WTC11 (cell line): ENCODE data around the gene CA5B. TPM values are rescaled to one million over a fixed set of nuclear protein-coding genes. Genes with fewer than 3 reads are reported as not detected.

Experiments
- ATAC-seq: fragments of 200-7000 bp; cut with Tn5 transposase; 2 replicates; pipeline ENCODE4 v1.10.0; 2021; ENCODE audit warnings: mild to moderate bottlenecking, moderate library complexity
- CTCF ChIA-PET: fragments of 300-600 bp; sonication (Branson Sonifier 250); formaldehyde crosslinking; loops from one replicate; lab custom pipeline; 2021; ENCODE audit warnings: antibody characterized with exemption; lab: Charles Lee
- POLR2A ChIA-PET: fragments of 350-600 bp; sonication (Branson Sonifier 250); formaldehyde crosslinking; loops from one replicate; lab custom pipeline; 2021; ENCODE audit warnings: antibody characterized with exemption; lab: Charles Lee
- DNase-seq: peaks from one replicate; pipeline ENCODE4 v3.0.0; 2021; ENCODE audit warnings: low spot score
- H3K27ac Mint-ChIP-seq: 2 replicates; pipeline ENCODE4 v1.8.0; 2021; ENCODE audit warnings: mixed read lengths
- H3K27me3 Mint-ChIP-seq: 2 replicates; pipeline ENCODE4 v1.8.0; 2021; ENCODE audit warnings: low read depth, mild to moderate bottlenecking, moderate library complexity, mixed read lengths
- H3K36me3 Mint-ChIP-seq: 2 replicates; pipeline ENCODE4 v1.8.0; 2021; ENCODE audit warnings: mixed read lengths
- H3K4me1 Mint-ChIP-seq: 2 replicates; pipeline ENCODE4 v1.8.0; 2022; ENCODE audit warnings: mixed read lengths
- H3K4me3 Mint-ChIP-seq: 2 replicates; pipeline ENCODE4 v1.8.0; 2021; ENCODE audit warnings: mild to moderate bottlenecking, moderate library complexity, mixed read lengths
- H3K9me3 Mint-ChIP-seq: 2 replicates; pipeline ENCODE4 v1.8.0; 2021; ENCODE audit warnings: mixed read lengths
- ATF6 ChIP-seq: sonication (generic); formaldehyde crosslinking; IDR thresholded peaks from 2 replicates; pipeline ENCODE4 v1.8.1; 2023; ENCODE audit warnings: mild to moderate bottlenecking, missing genetic modification reagents
- ESRRA ChIP-seq: sonication (generic); formaldehyde crosslinking; IDR thresholded peaks from 2 replicates; pipeline ENCODE4 v1.8.1; 2022; ENCODE audit warnings: mild to moderate bottlenecking, missing genetic modification reagents, borderline replicate concordance
- HMGXB4 ChIP-seq: sonication (generic); formaldehyde crosslinking; IDR thresholded peaks from 2 replicates; pipeline ENCODE4 v1.8.1; 2023; ENCODE audit warnings: mild to moderate bottlenecking, moderate library complexity, missing genetic modification reagents
- JAZF1 ChIP-seq: fragments of 250-450 bp; sonication (Bioruptor Pico); IDR thresholded peaks from 2 replicates; pipeline ENCODE4 v1.9.0; 2021; ENCODE audit warnings: moderate library complexity, mild to moderate bottlenecking, inconsistent platforms
- MAX ChIP-seq: sonication (generic); formaldehyde crosslinking; IDR thresholded peaks from 2 replicates; pipeline ENCODE4 v1.8.0; 2022; ENCODE audit warnings: mild to moderate bottlenecking, missing genetic modification reagents
- NFYB ChIP-seq: sonication (generic); formaldehyde crosslinking; conservative IDR thresholded peaks from 2 replicates; pipeline ENCODE4 v1.8.0; 2022; ENCODE audit warnings: low read depth, missing genetic modification reagents
- OVOL2 ChIP-seq: fragments of 250-450 bp; sonication (Bioruptor Pico); IDR thresholded peaks from 2 replicates; pipeline ENCODE4 v1.9.0; 2021; ENCODE audit warnings: mild to moderate bottlenecking, borderline replicate concordance
- RORB ChIP-seq: fragments of 250-450 bp; sonication (Bioruptor Pico); IDR thresholded peaks from 2 replicates; pipeline ENCODE4 v1.9.0; 2021; ENCODE audit warnings: mild to moderate bottlenecking
- TEAD4 ChIP-seq: sonication (generic); formaldehyde crosslinking; IDR thresholded peaks from 2 replicates; pipeline ENCODE4 v1.8.0; 2022; ENCODE audit warnings: mild to moderate bottlenecking, missing genetic modification reagents
- TP53 ChIP-seq: sonication (generic); formaldehyde crosslinking; IDR thresholded peaks from 2 replicates; pipeline ENCODE4 v1.8.1; 2023; ENCODE audit warnings: mild to moderate bottlenecking, missing genetic modification reagents
- USF2 ChIP-seq: sonication (generic); formaldehyde crosslinking; IDR thresholded peaks from 2 replicates; pipeline ENCODE4 v1.8.1; 2023; ENCODE audit warnings: mild to moderate bottlenecking, missing genetic modification reagents, moderate library complexity
- ZNF263 ChIP-seq: sonication (generic); formaldehyde crosslinking; IDR thresholded peaks from 2 replicates; pipeline ENCODE4 v1.8.1; 2022; ENCODE audit warnings: low read depth, mild to moderate bottlenecking, moderate library complexity, missing genetic modification reagents
- ZNF317 ChIP-seq: sonication (generic); formaldehyde crosslinking; IDR thresholded peaks from 2 replicates; pipeline ENCODE4 v1.8.1; 2023; ENCODE audit warnings: low read depth, mild to moderate bottlenecking, moderate library complexity, missing genetic modification reagents, borderline replicate concordance
- ZNF396 ChIP-seq: fragments of 250-450 bp; sonication (Bioruptor Pico); IDR thresholded peaks from 2 replicates; pipeline ENCODE4 v1.8.0; 2021; ENCODE audit warnings: mild to moderate bottlenecking, moderate library complexity, borderline replicate concordance
- ZNF423 ChIP-seq: fragments of 250-450 bp; sonication (Bioruptor Pico); IDR thresholded peaks from 2 replicates; pipeline ENCODE4 v2.1.2; 2022; ENCODE audit warnings: mild to moderate bottlenecking, moderate library complexity
- total RNA-seq: library from RNA; stranded (reverse); gene quantifications from 3 replicates; pipeline ENCODE4 v1.2.3, GENCODE V29; 2021
- TF ChIP-seq, protein P1 (sequence below): fragments of 250-450 bp; sonication (Bioruptor Pico); IDR thresholded peaks from 2 replicates; pipeline ENCODE4 v1.9.0; 2021; ENCODE audit warnings: moderate library complexity, mild to moderate bottlenecking, inconsistent platforms, borderline replicate concordance
- TF ChIP-seq, protein P2 (sequence below): sonication (generic); formaldehyde crosslinking; IDR thresholded peaks from 2 replicates; pipeline ENCODE4 v1.8.0; 2023; ENCODE audit warnings: mild to moderate bottlenecking, missing genetic modification reagents

Gene CA5B
- total RNA-seq, 1 experiment from 2014 or later, result 9.0 TPM

DNA sequence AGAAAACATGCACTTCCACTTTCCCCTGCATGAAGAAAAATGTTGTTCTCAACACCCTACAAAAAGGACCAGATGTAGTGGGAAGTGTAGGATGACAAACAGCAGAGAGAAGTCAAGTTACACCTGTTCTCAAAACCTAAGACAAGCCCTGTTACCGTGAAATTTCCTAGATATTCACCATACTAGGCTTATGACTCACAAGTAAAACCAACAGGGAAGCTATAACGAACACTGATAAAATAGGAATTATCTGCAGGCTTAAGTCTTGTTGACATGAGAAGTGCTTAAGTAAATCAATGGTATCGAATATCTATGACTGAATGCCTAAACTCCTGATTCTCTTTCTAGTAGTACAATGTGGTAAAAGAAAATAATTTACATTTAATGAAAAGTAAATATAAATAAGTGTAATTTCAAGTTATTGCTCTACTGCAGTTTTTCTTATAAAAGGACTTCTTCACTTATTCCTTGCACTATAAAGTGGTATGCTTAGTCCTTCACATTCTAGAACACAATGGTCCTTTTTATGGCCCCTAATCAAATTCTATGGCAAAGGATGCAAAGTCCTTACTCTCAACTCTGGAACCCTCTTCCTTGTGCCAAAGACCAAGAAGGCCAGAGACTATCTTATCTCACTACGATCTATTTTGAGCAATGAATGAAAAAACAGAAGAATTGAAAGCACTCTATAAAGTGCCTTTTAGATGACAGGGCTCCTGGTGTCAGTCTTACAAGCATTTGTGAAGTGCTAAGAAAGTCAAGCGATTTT lies 96.9 kb downstream of the CA5B start:
- Mint-ChIP-seq H3K27me3 (no peaks in the 10 kb centered on the region), H3K4me1 (peaks cover 27% of the 10 kb centered on the region), H3K36me3 (peaks cover 22% of the 10 kb centered on the region), H3K9me3 (no peaks in the 10 kb centered on the region), H3K27ac (no peak overlapping the region; the same call in 1 of the 2 replicates), H3K4me3 (no peak overlapping the region)
- ATAC-seq (no peak), DNase-seq (no peak)
- no peak for TF ChIP-seq ATF6
- TF ChIP-seq ESRRA (CRISPR knock-in tag), result no peak
- no peak for TF ChIP-seq TP53 (CRISPR knock-in tag)
- TF ChIP-seq ZNF396 (CRISPR knock-in tag), result no peak
- TF ChIP-seq, protein P1, sequence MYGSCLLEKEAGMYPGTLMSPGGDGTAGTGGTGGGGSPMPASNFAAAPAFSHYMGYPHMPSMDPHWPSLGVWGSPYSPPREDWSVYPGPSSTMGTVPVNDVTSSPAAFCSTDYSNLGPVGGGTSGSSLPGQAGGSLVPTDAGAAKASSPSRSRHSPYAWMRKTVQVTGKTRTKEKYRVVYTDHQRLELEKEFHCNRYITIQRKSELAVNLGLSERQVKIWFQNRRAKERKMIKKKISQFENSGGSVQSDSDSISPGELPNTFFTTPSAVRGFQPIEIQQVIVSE (CRISPR knock-in tag), result no peak
- no peak for TF ChIP-seq ZNF263 (CRISPR knock-in tag)
- TF ChIP-seq ZNF423 (CRISPR knock-in tag), result no peak
- no peak for TF ChIP-seq RORB
- no peak for TF ChIP-seq OVOL2 (CRISPR knock-in tag)
- no peak for TF ChIP-seq NFYB (CRISPR knock-in tag)
- TF ChIP-seq, protein P2, sequence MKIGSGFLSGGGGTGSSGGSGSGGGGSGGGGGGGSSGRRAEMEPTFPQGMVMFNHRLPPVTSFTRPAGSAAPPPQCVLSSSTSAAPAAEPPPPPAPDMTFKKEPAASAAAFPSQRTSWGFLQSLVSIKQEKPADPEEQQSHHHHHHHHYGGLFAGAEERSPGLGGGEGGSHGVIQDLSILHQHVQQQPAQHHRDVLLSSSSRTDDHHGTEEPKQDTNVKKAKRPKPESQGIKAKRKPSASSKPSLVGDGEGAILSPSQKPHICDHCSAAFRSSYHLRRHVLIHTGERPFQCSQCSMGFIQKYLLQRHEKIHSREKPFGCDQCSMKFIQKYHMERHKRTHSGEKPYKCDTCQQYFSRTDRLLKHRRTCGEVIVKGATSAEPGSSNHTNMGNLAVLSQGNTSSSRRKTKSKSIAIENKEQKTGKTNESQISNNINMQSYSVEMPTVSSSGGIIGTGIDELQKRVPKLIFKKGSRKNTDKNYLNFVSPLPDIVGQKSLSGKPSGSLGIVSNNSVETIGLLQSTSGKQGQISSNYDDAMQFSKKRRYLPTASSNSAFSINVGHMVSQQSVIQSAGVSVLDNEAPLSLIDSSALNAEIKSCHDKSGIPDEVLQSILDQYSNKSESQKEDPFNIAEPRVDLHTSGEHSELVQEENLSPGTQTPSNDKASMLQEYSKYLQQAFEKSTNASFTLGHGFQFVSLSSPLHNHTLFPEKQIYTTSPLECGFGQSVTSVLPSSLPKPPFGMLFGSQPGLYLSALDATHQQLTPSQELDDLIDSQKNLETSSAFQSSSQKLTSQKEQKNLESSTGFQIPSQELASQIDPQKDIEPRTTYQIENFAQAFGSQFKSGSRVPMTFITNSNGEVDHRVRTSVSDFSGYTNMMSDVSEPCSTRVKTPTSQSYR (CRISPR knock-in tag), result no peak
- TF ChIP-seq USF2, result no peak
- TF ChIP-seq HMGXB4 (CRISPR knock-in tag), result no peak
- TF ChIP-seq MAX (CRISPR knock-in tag), result no peak
- no peak for TF ChIP-seq ZNF317 (CRISPR knock-in tag)
- no peak for TF ChIP-seq JAZF1
- no peak for TF ChIP-seq TEAD4 (CRISPR knock-in tag)
- ChIA-PET POLR2A (interaction anchor here (1.2 kb wide), 1 partner anchor 20 kb away, joined by 4 read pairs; the partner anchor contains the start of gene AP1S2), CTCF (no interaction called here)

Other genes with a start within 250 kb of the CA5B start
- 17.1 to 21.0 TPM (median 19.9 TPM) in 3 replicates for gene PIR, start 244.9 kb upstream of the CA5B start, total RNA-seq
- gene BMX, start 237.5 kb upstream of the CA5B start, total RNA-seq, result not detected in 3 replicates
- gene ACE2, start 137.3 kb upstream of the CA5B start, total RNA-seq, result 0.16 TPM in 1 of 3 replicates, not detected in the others
- 1.4 to 2.2 TPM (median 2.2 TPM) in 3 replicates for gene CLTRN, start 73.5 kb upstream of the CA5B start, total RNA-seq
- 7.0 to 8.9 TPM (median 8.6 TPM) in 3 replicates for gene ZRSR2, start 52.2 kb downstream of the CA5B start, total RNA-seq
- 164 to 184 TPM (median 171 TPM) in 3 replicates for gene AP1S2, start 116.5 kb downstream of the CA5B start, total RNA-seq